GM23338 (cell line): ENCODE data around the gene KRT7. TPM values are rescaled to one million over a fixed set of nuclear protein-coding genes. Genes with fewer than 3 reads are reported as not detected.

Source experiments
- ATAC-seq: fragments of 200-7000 bp; cut with Tn5 transposase; 3 replicates; pipeline ENCODE4 v1.9.1; 2020
- DNase-seq: peaks from one replicate; pipeline ENCODE4 v3.0.0-alpha.2; 2015; ENCODE audit warnings: low spot score
- H2AFZ ChIP-seq: fragments of 200-600 bp; sonication (generic); 2 replicates; pipeline ENCODE4 v1.8.0; 2016; ENCODE audit warnings: antibody characterized with exemption, mild to moderate bottlenecking, moderate library complexity
- H3F3A ChIP-seq: fragments of 200-600 bp; sonication (generic); replicated peaks from 2 replicates; pipeline ENCODE4 v1.8.0; 2017; ENCODE audit warnings: antibody characterized with exemption, mixed run types, low read depth
- H3K27ac ChIP-seq: fragments of 200-600 bp; sonication (generic); 2 replicates; pipeline ENCODE4 v1.6.1; 2016; ENCODE audit warnings: low read depth
- H3K27me3 ChIP-seq: fragments of 200-600 bp; sonication (generic); 2 replicates; pipeline ENCODE4 v1.8.0; 2016; ENCODE audit warnings: mild to moderate bottlenecking, mixed run types, moderate library complexity; ENCODE audit not compliant: insufficient read depth
- H3K36me3 ChIP-seq: fragments of 200-600 bp; sonication (generic); 2 replicates; pipeline ENCODE4 v1.8.0; 2016; ENCODE audit warnings: mild to moderate bottlenecking; ENCODE audit not compliant: insufficient read depth
- H3K4me1 ChIP-seq: fragments of 200-600 bp; sonication (generic); 2 replicates; pipeline ENCODE4 v1.8.0; 2016; ENCODE audit warnings: mild to moderate bottlenecking, moderate library complexity; ENCODE audit not compliant: insufficient read depth
- H3K4me2 ChIP-seq: fragments of 200-600 bp; sonication (generic); 2 replicates; pipeline ENCODE4 v1.7.1; 2017; ENCODE audit warnings: mixed run types
- H3K4me3 ChIP-seq: fragments of 200-600 bp; sonication (generic); 2 replicates; pipeline ENCODE4 v1.6.1; 2016; ENCODE audit warnings: mixed run types
- H3K79me2 ChIP-seq: fragments of 200-600 bp; sonication (generic); replicated peaks from 2 replicates; pipeline ENCODE4 v1.8.0; 2017; ENCODE audit warnings: mild to moderate bottlenecking; ENCODE audit not compliant: insufficient read depth
- H3K9me2 ChIP-seq: fragments of 200-600 bp; sonication (generic); 2 replicates; pipeline ENCODE4 v1.8.0; 2017; ENCODE audit not compliant: insufficient read depth
- H4K20me1 ChIP-seq: fragments of 200-600 bp; sonication (generic); replicated peaks from 2 replicates; pipeline ENCODE4 v1.8.0; 2017; ENCODE audit warnings: mild to moderate bottlenecking; ENCODE audit not compliant: insufficient read depth
- H3K27ac Mint-ChIP-seq: 2 replicates; pipeline ENCODE4 v1.8.0; 2020; ENCODE audit warnings: inconsistent platforms, mild to moderate bottlenecking, moderate library complexity, mixed read lengths
- H3K27me3 Mint-ChIP-seq: 3 replicates; pipeline ENCODE4 v1.8.0; 2022; ENCODE audit warnings: low read depth, mild to moderate bottlenecking, moderate library complexity, mixed read lengths, inconsistent platforms; ENCODE audit not compliant: insufficient read depth, poor library complexity
- H3K36me3 Mint-ChIP-seq: 3 replicates; pipeline ENCODE4 v1.8.0; 2021; ENCODE audit warnings: low read depth, mild to moderate bottlenecking, inconsistent platforms, moderate library complexity, mixed read lengths
- H3K4me1 Mint-ChIP-seq: 3 replicates; pipeline ENCODE4 v1.8.0; 2020; ENCODE audit warnings: mild to moderate bottlenecking, inconsistent platforms, mixed read lengths
- H3K4me3 Mint-ChIP-seq: 3 replicates; pipeline ENCODE4 v1.8.0; 2021; ENCODE audit warnings: moderate library complexity, mild to moderate bottlenecking, inconsistent platforms, mixed read lengths
- H3K9me3 Mint-ChIP-seq: 3 replicates; pipeline ENCODE4 v1.8.0; 2020; ENCODE audit warnings: moderate library complexity, mild to moderate bottlenecking, inconsistent platforms, mixed read lengths
- EZH2phosphoT487 ChIP-seq: fragments of 200-600 bp; sonication (generic); IDR thresholded peaks from one replicate; pipeline ENCODE4 v1.8.1; 2018; ENCODE audit warnings: antibody characterized with exemption; ENCODE audit not compliant: unreplicated experiment
- JUNB ChIP-seq: IDR thresholded peaks from one replicate; pipeline ENCODE4 v1.6.1; 2016; ENCODE audit warnings: antibody characterized with exemption; ENCODE audit not compliant: unreplicated experiment
- NANOG ChIP-seq: IDR thresholded peaks from 2 replicates; pipeline ENCODE4 v1.6.1; 2016; ENCODE audit warnings: antibody characterized with exemption, borderline replicate concordance
- POLR2AphosphoS5 ChIP-seq: IDR thresholded peaks from 2 replicates; pipeline ENCODE4 v1.6.1; 2016; ENCODE audit warnings: antibody characterized with exemption, low read depth
- STAT1 ChIP-seq: IDR thresholded peaks from one replicate; pipeline ENCODE4 v1.6.1; 2016; ENCODE audit warnings: antibody characterized with exemption; ENCODE audit not compliant: unreplicated experiment
- ZNF114 ChIP-seq: fragments of 250-450 bp; sonication (Bioruptor Pico); IDR thresholded peaks from 2 replicates; pipeline ENCODE4 v1.5.0; 2020; ENCODE audit warnings: mild to moderate bottlenecking, moderate library complexity
- ZNF331 ChIP-seq: fragments of 250-450 bp; sonication (Bioruptor Pico); IDR thresholded peaks from 2 replicates; pipeline ENCODE4 v1.5.0; 2020; ENCODE audit warnings: low read depth, mild to moderate bottlenecking, moderate library complexity
- polyA plus RNA-seq: library from polyadenylated mRNA; unstranded; fragments of >200 nt; fragmentation: Nextera tagmentation; extraction: Ambion mirVana; gene quantifications from 2 replicates; pipeline ENCODE4 v1.2.1, GENCODE V29; 2016
- total RNA-seq: library from RNA; depleted of rRNA; stranded (reverse); fragments of >200 nt; shearing (Covaris generic); gene quantifications from 2 replicates; pipeline ENCODE4 v1.2.3, GENCODE V29; 2014
- TF ChIP-seq, protein P1 (sequence below): IDR thresholded peaks from 2 replicates; pipeline ENCODE4 v1.6.1; 2016; ENCODE audit warnings: antibody characterized with exemption
- TF ChIP-seq, protein P2 (sequence below): IDR thresholded peaks from one replicate; pipeline ENCODE4 v1.6.1; 2018; ENCODE audit warnings: antibody characterized with exemption; ENCODE audit not compliant: unreplicated experiment
- TF ChIP-seq, protein P3 (sequence below): fragments of 250-450 bp; sonication (Bioruptor Pico); IDR thresholded peaks from 2 replicates; pipeline ENCODE4 v1.5.0; 2020; ENCODE audit warnings: mild to moderate bottlenecking, moderate library complexity

Gene KRT7
- total and polyA plus RNA-seq, 2 experiments from 2014 or later: 6.5 to 9.4 TPM

DNA sequence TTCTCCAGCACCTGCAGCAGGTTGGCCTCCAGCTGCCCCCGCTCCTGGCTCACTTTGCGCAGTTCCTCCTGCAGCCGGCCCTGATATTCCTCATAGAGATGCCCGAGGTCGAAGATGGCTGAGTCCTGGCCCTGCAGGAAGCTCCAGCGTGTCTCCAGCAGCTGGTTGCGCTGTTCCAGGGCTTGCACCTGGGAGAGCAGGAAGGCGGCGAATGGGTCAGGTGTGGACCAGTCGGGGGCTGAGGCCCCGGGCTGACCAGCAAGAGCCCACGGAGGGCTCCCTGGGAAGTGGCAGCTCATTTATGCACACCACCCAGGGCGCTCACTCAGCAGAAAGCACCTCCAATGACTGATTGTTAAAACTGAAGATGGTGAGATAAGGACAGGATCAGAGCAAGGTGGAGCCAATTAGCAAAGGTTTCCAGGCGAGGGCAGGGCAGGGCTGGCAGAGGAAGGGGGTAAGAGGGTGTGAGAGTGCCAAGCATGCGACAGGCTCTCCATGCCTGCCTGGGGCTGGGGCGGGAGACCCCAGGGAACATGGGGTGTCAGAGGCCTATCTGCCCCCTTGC, 47.6 kb upstream of the KRT7 start (continued):
- TF ChIP-seq, protein P1, sequence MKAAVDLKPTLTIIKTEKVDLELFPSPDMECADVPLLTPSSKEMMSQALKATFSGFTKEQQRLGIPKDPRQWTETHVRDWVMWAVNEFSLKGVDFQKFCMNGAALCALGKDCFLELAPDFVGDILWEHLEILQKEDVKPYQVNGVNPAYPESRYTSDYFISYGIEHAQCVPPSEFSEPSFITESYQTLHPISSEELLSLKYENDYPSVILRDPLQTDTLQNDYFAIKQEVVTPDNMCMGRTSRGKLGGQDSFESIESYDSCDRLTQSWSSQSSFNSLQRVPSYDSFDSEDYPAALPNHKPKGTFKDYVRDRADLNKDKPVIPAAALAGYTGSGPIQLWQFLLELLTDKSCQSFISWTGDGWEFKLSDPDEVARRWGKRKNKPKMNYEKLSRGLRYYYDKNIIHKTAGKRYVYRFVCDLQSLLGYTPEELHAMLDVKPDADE: no peak
- TF ChIP-seq STAT1: no peak
- TF ChIP-seq EZH2phosphoT487: no peak
- TF ChIP-seq POLR2AphosphoS5: no peak

DNA sequence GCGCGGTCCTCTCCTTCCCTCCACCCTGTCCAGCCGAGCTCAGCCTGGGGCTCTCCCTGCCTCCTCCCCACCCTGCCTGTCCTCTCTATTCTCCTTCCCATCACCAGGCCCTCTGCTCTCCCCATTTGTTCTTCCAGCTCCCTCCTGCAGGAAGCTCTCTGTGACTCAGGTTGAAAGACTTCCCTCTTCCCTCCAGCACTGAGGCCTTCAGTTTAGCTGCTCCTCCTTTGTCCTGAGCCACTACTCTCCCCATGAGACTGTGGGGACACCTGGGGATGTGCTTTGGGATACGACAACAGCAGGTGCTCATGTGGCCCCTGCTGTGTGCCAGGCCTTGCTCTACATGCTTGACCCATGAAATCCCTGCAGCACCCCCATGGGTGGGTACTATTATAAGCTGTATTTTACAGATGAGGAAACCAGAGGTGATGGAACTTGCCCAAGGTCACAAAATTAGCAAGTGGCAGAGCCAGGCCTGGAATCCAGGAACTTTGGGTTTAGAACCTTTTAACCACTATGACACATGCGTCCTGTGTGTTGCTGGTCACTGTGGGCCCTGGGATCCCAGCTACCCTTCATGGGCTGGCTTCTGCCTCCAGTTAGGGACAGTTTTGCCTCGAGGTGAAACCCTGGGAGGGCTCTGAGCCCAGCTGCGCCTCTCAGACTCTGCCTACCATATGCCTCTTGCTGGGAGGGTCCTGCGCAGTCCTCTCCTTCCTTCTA, 46.8 kb upstream of the KRT7 start:
- H3K36me3 Mint-ChIP-seq: no peaks in the 10 kb centered on the region
- Histone ChIP-seq H3K4me1 (peaks cover 14% of the 10 kb centered on the region), H3K9me2 (no peaks in the 10 kb centered on the region), H3K27me3 (no peaks in the 10 kb centered on the region), H3F3A (no peaks in the 10 kb centered on the region), H3K79me2 (no peaks in the 10 kb centered on the region), H3K4me3 (no peak overlapping the region), H2AFZ (no peak overlapping the region), H3K36me3 (no peaks in the 10 kb centered on the region), H3K27ac (no peak overlapping the region), H3K4me2 (no peak overlapping the region), H4K20me1 (no peaks in the 10 kb centered on the region)
- no peaks in the 10 kb centered on the region for H3K9me3 Mint-ChIP-seq
- ATAC-seq (no peak), DNase-seq (no peak)
- H3K4me3 Mint-ChIP-seq: no peak overlapping the region; the same call in 2 of the 3 replicates
- peaks cover 7% of the 10 kb centered on the region for H3K27me3 Mint-ChIP-seq
- peaks cover 32% of the 10 kb centered on the region for H3K4me1 Mint-ChIP-seq
- H3K27ac Mint-ChIP-seq: no peak overlapping the region
- TF ChIP-seq ZNF114 (no peak), ZNF331 (CRISPR knock-in tag) (no peak), STAT1 (no peak), NANOG (no peak), JUNB (no peak)
- TF ChIP-seq, protein P1: no peak
- TF ChIP-seq, protein P2, sequence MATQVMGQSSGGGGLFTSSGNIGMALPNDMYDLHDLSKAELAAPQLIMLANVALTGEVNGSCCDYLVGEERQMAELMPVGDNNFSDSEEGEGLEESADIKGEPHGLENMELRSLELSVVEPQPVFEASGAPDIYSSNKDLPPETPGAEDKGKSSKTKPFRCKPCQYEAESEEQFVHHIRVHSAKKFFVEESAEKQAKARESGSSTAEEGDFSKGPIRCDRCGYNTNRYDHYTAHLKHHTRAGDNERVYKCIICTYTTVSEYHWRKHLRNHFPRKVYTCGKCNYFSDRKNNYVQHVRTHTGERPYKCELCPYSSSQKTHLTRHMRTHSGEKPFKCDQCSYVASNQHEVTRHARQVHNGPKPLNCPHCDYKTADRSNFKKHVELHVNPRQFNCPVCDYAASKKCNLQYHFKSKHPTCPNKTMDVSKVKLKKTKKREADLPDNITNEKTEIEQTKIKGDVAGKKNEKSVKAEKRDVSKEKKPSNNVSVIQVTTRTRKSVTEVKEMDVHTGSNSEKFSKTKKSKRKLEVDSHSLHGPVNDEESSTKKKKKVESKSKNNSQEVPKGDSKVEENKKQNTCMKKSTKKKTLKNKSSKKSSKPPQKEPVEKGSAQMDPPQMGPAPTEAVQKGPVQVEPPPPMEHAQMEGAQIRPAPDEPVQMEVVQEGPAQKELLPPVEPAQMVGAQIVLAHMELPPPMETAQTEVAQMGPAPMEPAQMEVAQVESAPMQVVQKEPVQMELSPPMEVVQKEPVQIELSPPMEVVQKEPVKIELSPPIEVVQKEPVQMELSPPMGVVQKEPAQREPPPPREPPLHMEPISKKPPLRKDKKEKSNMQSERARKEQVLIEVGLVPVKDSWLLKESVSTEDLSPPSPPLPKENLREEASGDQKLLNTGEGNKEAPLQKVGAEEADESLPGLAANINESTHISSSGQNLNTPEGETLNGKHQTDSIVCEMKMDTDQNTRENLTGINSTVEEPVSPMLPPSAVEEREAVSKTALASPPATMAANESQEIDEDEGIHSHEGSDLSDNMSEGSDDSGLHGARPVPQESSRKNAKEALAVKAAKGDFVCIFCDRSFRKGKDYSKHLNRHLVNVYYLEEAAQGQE: no peak
- TF ChIP-seq, protein P3, sequence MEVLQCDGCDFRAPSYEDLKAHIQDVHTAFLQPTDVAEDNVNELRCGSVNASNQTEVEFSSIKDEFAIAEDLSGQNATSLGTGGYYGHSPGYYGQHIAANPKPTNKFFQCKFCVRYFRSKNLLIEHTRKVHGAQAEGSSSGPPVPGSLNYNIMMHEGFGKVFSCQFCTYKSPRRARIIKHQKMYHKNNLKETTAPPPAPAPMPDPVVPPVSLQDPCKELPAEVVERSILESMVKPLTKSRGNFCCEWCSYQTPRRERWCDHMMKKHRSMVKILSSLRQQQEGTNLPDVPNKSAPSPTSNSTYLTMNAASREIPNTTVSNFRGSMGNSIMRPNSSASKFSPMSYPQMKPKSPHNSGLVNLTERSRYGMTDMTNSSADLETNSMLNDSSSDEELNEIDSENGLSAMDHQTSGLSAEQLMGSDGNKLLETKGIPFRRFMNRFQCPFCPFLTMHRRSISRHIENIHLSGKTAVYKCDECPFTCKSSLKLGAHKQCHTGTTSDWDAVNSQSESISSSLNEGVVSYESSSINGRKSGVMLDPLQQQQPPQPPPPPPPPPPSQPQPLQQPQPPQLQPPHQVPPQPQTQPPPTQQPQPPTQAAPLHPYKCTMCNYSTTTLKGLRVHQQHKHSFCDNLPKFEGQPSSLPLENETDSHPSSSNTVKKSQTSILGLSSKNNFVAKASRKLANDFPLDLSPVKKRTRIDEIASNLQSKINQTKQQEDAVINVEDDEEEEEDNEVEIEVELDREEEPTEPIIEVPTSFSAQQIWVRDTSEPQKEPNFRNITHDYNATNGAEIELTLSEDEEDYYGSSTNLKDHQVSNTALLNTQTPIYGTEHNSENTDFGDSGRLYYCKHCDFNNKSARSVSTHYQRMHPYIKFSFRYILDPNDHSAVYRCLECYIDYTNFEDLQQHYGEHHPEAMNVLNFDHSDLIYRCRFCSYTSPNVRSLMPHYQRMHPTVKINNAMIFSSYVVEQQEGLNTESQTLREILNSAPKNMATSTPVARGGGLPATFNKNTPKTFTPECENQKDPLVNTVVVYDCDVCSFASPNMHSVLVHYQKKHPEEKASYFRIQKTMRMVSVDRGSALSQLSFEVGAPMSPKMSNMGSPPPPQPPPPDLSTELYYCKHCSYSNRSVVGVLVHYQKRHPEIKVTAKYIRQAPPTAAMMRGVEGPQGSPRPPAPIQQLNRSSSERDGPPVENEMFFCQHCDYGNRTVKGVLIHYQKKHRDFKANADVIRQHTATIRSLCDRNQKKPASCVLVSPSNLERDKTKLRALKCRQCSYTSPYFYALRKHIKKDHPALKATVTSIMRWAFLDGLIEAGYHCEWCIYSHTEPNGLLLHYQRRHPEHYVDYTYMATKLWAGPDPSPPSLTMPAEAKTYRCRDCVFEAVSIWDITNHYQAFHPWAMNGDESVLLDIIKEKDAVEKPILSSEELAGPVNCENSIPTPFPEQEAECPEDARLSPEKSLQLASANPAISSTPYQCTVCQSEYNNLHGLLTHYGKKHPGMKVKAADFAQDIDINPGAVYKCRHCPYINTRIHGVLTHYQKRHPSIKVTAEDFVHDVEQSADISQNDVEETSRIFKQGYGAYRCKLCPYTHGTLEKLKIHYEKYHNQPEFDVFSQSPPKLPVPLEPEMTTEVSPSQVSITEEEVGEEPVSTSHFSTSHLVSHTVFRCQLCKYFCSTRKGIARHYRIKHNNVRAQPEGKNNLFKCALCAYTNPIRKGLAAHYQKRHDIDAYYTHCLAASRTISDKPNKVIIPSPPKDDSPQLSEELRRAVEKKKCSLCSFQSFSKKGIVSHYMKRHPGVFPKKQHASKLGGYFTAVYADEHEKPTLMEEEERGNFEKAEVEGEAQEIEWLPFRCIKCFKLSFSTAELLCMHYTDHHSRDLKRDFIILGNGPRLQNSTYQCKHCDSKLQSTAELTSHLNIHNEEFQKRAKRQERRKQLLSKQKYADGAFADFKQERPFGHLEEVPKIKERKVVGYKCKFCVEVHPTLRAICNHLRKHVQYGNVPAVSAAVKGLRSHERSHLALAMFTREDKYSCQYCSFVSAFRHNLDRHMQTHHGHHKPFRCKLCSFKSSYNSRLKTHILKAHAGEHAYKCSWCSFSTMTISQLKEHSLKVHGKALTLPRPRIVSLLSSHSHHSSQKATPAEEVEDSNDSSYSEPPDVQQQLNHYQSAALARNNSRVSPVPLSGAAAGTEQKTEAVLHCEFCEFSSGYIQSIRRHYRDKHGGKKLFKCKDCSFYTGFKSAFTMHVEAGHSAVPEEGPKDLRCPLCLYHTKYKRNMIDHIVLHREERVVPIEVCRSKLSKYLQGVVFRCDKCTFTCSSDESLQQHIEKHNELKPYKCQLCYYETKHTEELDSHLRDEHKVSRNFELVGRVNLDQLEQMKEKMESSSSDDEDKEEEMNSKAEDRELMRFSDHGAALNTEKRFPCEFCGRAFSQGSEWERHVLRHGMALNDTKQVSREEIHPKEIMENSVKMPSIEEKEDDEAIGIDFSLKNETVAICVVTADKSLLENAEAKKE (CRISPR knock-in tag): no peak
